ENCODE results near the gene HEMK1. TPM values are rescaled to one million over a fixed set of nuclear protein-coding genes. Genes with fewer than 3 reads are reported as not detected.

The HEMK1 gene
- total and polyA plus RNA-seq, 8 donors: 23.5 to 27.6 (median 25.0) TPM

- Histone ChIP-seq H3K9me3 (no peaks in the 10 kb centered on the region), H3K27ac (peak overlapping the region; percentile 94 to 98), H3K36me3 (peaks cover 0 to 22% of the 10 kb centered on the region in 2 donors), H3K27me3 (no peaks in the 10 kb centered on the region), H3K4me3 (peak overlapping the region in 1 of 2 donors; percentile 19), H3K4me1 (peaks cover 45 to 69% of the 10 kb centered on the region in 2 donors)
- DNase-seq (peak; percentile 94 to 98 (median 98)), ATAC-seq (peak; percentile 64)
- intact Hi-C loops (cut with DNase I): no loop called here
- TF ChIP-seq CTCF (IDR thresholded peaks at IDR 0.05): no peak
These were observed 31.7 kb downstream of the HEMK1 start for GRCh38 chr3:50600841-50601591.

GRCh38 chr3:50602595-50603191 lies 33.4 kb downstream of the HEMK1 start:
- peak in 2 of 4 donors; percentile 59 to 77 for DNase-seq
- ATAC-seq: peak; percentile 6
- no peak for TF ChIP-seq CTCF (IDR thresholded peaks at IDR 0.05)
- intact Hi-C loops (cut with DNase I): no loop called here
- Histone ChIP-seq H3K27me3 (no peaks in the 10 kb centered on the region), H3K36me3 (peaks cover 0 to 39% of the 10 kb centered on the region in 2 donors), H3K27ac (peak overlapping the region; percentile 94 to 98), H3K4me1 (peaks cover 50 to 86% of the 10 kb centered on the region in 2 donors), H3K4me3 (no peak overlapping the region), H3K9me3 (no peaks in the 10 kb centered on the region)

GRCh38 chr3:50603261-50604109 lies 34.2 kb downstream of the HEMK1 start:
- peak in 1 of 4 donors; percentile 29 for DNase-seq
- no peak for TF ChIP-seq CTCF (IDR thresholded peaks at IDR 0.05)
- intact Hi-C loops (cut with DNase I): no loop called here
- Histone ChIP-seq H3K27ac (peak overlapping the region; percentile 94 to 98), H3K4me1 (peaks cover 50 to 94% of the 10 kb centered on the region in 2 donors), H3K36me3 (peaks cover 0 to 47% of the 10 kb centered on the region in 2 donors), H3K9me3 (no peaks in the 10 kb centered on the region), H3K27me3 (no peaks in the 10 kb centered on the region), H3K4me3 (no peak overlapping the region)
- ATAC-seq: no peak

- intact Hi-C loops (cut with DNase I): no loop called here
- ATAC-seq: no peak
- Histone ChIP-seq H3K27me3 (no peaks in the 10 kb centered on the region), H3K4me1 (peaks cover 50 to 100% of the 10 kb centered on the region in 2 donors), H3K4me3 (no peak overlapping the region), H3K27ac (peak overlapping the region; percentile 94 to 98), H3K9me3 (no peaks in the 10 kb centered on the region), H3K36me3 (peaks cover 0 to 53% of the 10 kb centered on the region in 2 donors)
- TF ChIP-seq CTCF (IDR thresholded peaks at IDR 0.05): no peak
- no peak for DNase-seq
These were observed 34.8 kb downstream of the HEMK1 start for GRCh38 chr3:50604110-50604621.

Measured in left lung (tissue), 10 donors.